Cerebellar cortex (tissue), 1 donor: ENCODE data around the gene NOS3.

ENCODE experiments used
- DNase-seq: peaks from one replicate; pipeline ENCODE4 v3.0.0-alpha.2; 2015; ENCODE audit warnings: low spot score

The NOS3 gene

DNA sequence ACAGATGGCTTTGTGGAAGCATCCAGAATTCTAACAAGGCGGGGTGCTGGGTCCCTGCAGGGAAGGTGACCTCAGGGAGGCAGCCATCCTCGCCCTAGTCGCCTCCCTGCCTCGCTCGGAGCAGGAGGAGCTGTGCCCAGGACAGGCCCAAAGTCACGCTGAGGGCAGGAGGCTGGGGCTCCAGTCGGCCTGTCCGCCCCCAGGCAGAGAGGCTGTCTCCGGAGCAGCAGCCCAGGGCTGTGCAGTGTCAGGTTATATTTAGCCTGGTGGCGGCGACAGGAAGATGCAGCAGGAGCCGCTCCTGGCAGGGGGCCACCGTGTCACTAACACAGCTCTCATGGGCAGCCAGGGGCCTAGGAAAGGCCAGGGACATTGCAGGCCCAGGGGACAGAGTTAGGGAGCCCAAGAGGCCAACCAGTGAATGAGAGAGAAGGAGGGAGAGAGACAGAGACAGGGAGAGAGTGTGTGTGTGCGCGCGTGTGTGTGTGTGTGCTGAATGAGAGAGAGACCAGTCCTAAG is 26.2 kb upstream of the NOS3 start:
- DNase-seq, result peak; percentile 88

DNA sequence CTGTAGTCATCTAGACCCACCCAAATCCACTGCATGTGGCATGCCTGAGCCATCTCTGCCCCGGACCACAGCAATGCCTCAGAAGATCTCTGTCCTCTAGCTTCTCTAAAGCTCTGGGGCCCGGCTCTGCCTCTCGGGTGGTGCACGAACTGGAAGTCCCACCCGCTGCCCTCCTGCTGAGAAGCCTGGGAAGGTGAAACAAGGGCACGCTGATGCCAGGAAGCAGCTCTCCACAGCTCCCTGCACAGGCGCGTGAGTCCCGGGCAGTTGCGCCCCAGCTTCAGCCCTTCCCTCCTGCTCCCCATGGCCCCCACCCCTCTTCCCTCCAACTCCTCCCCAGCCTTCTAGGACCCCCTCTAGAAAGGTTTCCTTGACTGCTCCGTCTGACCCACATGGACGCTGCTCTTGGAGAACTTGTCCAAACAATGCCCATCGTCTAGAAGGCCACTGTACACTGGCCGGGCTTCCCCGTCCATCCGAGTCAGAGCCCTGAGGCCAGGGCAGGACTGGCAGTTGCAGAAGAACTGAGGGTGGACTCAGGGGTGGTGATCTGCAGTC is 25.5 kb upstream of the NOS3 start:
- no peak for DNase-seq

- DNase-seq, result no peak
These were observed 24.8 kb upstream of the NOS3 start for GRCh38 chr7:150966002-150966401.

GRCh38 chr7:150967349-150967748 is 23.5 kb upstream of the NOS3 start:
- DNase-seq, result no peak

DNA sequence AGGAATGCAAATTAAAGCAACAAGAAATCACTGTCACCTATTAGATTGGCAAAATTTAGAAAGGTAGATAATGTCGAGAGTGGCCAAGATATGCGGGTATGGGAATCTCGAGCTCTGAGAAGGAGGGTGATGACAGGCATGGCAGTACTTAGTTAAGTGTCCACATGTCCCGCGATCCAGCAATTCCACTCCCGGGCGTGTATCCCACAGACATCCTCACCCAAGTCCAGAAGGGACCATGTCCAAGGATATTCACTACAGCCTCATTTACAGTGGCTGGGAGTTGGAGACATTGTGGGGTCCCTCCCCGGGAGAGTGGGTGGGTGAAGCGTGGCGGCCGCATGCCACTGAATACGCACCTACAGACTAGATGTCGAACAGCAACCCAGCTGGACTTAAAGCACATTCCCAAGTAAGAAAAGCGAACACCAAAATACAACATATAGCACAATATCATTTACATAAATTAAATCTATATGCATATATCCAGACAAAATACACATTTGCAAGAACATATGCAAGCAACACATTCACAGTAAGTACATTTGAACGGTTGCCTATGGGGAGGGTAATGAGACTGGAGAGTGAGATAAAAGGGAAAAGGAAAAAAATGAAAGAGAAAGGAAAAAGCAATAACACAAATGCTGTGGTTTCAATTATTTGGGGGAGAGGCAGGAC is 22.6 kb upstream of the NOS3 start:
- DNase-seq, result no peak

DNA sequence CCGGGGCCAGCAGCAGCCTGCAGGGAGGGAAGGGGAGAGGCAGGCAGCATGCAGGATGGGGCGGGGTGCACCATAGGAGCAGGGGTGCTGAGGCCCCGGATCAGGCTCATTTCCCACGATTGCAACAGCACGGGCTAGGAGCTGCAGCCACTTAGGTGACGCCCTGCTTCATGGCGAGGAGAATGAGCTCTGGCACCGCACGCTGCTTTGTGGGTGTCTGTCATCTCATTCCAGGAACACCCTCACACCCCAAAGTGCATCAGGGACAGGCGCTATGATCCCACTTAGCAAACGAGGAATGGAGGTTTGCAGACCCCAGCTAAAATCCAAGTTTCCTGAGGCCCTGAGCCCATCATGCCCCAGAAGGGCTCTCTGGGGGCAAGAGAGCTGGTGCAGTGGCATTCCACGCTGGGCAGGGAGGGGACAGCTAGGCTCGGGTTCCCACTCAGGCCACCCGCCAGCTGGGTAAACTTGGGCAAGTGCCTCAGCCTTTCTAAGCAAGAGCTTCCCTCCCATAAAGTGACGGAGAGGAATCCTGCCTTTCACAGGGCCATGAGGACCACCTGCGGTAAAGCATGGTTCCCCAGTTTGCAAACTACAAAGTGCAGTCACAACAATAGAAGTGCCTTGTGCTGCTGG is 22.0 kb upstream of the NOS3 start:
- no peak for DNase-seq

DNA sequence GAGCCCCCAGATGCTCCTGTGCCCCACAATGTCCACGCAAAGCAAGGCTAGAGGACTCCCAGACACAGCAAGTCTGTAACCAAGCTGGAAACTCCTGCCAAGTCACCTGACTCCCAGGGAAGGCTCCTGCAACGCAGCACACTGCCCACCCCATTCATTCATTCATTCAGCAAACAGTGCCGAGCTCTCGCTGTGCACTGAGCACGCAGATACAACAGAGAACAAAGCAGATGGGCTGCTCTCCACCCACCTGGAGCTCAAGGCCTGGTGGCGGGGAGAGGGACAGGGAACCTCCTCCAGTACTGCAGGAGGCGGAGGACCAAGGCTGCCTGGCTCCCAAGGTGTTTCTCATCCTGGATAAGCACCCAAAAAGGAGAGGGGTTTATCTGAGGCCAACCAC is 21.3 kb upstream of the NOS3 start:
- DNase-seq, result peak; percentile 88

- no peak for DNase-seq
These were observed 20.4 kb upstream of the NOS3 start for GRCh38 chr7:150970424-150970823.

- DNase-seq, result no peak
These were observed 19.4 kb upstream of the NOS3 start for GRCh38 chr7:150971242-150972022.

DNA sequence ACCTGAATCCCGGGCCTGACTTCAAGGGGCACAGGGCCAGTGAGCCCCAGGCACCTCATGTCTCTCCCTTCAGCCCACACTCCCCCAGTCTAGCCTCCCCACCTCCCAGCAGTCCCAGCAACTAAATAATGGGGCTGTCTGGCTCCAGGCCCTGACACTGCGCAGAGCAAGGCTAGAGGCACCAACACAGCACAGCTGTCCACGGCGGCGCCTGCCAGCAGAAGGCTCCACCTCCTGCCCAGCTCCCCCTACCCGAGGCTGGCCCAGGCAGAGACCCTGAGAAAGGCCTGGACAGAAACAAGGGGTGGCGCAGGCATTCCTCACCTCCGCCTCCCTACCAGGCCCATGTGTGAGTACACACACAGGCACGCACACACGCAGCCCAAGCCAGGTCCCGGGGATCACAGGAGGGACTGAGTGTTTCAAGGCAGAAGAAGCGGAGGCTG is 18.8 kb upstream of the NOS3 start:
- no peak for DNase-seq

DNA sequence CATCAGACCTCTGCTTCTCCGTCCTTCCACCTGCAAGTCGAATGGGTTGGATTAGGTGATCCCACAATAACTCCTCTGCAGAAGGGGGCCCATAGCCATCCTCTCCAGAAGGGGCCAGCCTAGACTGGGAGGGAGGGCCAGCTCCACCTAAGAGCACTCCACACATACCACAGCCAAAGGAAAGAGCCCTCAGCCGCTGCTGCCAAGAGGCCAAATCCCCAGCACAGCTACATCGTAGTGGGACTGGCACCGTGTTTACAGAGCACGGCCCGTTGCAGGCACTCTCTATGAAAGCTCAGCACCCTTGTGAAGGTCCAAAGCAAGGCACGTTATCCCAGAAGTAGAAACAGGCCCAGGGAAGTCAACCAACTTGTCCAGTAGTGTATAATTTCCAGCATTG is 18.1 kb upstream of the NOS3 start:
- no peak for DNase-seq

DNA sequence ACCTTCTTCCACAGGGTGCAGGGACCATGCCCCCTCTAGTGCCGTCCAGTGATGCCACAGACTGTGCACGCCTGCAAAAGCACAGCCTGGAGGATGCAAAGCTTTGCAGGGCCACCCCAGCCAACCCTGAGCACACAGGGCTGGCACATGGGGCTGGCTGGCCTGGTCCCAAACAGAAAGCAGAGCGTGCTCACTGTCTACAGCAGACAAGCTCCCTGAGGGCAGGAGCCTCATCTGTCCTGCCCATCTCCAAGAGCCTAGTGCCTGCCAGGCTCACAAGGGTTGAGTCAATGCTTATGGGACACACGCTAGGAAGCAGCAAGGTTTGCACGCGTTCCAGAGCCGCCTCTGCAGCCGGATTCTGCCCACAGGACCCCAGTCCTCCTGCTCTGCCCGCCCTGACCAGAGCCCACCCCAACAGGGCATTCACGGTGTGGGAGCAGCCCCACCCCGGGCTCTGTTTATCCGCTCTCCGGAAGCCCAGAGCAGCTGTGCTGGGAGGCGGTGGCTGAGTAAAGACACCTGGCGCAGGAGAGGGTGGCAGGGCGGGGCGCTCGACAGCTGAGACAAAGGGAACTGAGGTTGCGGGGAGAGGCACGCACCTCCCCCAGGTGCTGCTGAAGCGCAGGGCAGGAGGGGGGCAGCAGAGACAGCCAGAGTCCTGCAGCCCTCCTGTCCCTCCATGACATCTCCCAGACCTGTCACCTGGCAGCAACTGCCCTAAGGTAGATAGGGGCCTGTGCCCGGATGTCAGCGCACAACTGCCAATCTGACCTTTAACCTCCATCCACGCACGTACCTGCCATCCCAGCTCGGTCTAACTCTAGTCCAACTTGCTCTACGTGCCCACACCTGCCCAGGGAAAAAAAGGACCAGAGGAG is 17.0 kb upstream of the NOS3 start:
- no peak for DNase-seq

DNA sequence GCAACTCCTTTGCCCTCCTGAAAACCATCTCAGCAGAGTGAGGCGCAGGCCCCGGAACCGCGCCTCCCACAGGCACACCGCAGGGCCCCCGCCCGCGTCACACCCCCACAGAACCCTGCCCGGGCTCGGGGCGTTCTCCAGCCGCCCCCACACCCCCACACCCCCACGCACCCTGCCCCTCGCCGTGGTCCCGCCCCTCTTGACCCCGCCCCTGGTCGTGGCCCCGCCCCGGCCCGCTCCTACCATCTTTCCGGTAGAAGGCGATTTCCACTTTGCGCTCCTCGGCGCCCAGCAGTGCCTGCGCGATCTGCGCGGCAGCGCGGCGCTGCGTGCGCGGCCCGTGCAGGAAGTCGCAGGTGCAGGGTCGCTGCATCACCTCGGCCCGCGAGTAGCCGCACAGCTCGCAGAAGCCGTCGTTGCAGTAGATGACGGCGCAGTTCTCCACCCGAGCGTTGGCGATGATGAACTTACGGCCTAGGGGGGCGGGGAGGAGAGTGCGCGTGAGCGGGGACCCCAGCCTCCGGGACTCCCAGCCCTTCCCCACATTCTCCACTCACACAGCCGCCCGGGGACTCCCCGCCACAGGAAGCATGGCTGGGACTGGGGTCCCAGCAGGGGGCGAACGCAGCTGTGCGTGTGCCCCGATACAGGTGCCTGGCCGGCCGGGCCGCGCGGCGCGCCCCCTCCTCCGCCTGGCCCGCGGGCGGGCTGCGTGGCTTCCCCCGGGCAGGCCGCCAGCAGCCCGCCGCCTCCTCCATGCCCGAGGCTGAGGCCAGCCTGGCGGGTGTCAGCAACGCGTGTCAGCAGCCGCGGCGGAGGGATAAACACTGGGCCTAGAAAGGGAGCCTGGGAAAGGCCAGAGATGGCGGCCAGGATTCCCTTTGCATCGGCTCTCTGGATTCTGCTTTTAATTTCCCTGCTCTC is 16.1 kb upstream of the NOS3 start:
- peak; percentile 58 for DNase-seq

GRCh38 chr7:150975536-150976319 is 15.1 kb upstream of the NOS3 start:
- DNase-seq, result peak; percentile 58

DNA sequence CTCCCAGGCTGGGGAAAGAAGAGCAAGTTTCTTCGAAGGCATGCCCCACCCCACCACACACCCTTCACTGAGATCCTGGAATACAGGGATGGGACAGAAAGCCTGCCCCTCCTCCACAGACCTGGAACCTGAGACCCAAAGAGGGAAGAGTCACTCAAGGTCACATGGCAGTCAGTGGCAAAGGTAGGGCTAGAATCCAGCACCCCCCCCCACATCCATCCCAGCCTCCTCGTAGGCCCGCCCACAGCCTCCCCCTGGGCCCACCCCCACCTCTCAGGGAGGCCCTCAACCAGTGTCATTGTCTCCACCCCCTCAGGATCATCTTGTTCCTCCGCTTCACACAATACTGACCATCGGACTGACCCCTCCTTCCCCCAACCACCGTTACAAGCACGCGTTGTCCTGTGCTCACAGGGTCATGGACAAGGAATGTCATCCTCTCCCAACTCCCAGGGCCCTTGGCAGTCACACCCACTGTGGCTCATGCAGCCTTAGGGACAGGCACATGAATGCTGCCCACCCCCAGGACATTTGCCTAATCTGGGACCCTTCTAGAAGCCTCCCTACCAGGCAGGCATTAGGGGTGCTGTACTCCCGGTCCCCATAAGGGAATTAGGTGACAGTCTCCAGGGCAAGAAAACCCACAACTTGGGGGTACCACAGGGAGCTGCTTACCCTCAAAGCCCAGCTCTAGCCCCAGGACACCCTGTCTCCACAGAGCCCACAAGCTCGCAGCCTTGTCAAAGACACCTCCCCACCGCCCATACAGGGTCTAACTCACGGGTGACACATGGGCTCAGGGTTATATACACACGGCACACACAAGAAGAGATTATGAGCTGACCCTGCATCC is 14.1 kb upstream of the NOS3 start:
- DNase-seq, result no peak

DNA sequence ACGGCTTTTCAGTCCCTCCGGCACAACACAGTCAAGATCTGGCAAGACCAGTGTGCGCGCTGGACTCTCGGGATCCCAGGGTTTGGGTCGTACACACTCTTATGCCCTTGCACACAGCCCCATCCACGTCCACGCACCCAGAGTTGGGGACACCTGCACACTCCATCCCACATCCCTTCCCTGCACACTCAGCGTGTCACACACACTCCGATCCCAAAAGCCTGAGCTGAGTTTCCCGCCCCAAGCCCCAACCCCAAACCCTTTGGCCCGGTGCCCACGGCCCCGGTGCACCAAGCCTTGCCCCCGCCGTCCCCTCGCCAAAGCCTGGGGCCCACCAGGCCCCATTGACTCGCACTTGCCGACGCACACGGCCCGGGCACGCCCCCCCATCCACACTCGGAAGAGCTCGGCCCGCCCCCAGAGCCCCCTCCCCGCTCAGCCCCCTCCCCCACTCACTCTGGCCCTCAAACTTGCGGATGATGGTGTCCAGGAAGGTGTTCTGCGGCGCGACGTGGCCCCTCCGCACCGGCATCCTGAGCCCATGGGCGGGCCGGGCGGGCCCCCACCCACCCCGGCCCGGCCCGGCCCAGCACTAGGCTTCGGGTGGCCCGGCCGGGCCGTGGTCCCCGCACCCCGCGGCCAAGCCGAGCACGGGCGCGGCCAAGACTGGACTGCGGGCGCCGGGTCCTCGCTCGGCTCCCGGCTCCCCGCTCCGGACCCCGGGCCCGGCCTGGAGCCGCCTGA is 13.3 kb upstream of the NOS3 start:
- DNase-seq, result no peak

DNA sequence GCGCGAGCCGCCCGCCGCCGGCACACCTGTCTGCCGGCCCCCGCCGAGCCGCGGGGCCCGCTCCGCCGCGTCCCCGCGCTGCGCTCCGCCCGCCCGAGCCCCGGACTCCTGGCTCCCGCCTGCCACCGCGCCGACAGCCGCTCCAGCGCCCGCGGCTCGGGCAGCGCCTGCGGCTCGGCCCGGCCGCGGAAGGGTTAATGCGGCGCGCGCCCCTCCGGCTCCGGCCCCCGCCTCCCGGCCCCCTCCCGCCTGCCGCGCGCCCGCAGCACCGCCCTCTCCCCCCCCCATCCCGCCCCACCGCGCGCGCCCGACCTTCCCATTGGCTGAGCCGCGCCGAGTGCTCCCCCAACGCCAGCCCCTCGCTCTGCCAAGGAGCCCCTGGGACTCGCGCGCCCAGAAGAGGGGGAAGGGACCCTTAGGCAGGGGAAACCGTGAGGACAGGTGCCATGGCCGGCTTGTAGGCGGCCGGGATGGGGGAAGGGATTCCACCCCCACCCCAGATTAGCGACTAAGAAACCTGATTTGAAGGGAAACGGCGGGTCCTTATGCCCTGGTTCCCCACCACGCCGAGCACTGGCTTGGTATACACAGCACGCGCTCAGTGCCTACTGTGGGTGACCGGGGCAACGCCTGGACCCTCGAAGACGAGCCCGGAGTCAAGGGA is 12.6 kb upstream of the NOS3 start, which contains the start of gene KCNH2:
Gene KCNH2, minus strand, starts transcription at position 196 of the 664 bp plus-strand sequence. CDS start 408 bp downstream, outside the sequence.
- peak; percentile 80 for DNase-seq
